Liver (tissue), 9 donors: ENCODE measurements around the gene VWF. TPM values are rescaled to one million over a fixed set of nuclear protein-coding genes. Genes with fewer than 3 reads are reported as not detected.

Source experiments
- DNase-seq: peaks from one replicate; pipeline ENCODE4 v3.0.0-alpha.2; 2017; ENCODE audit warnings: low spot score
- H3K27ac ChIP-seq, 2 donors: one replicate each; pipeline ENCODE4 v1.7.0; 2013; ENCODE audit warnings: inconsistent platforms in 2 of 2, low read length in 2 of 2, control low read depth in 1 of 2, low read depth in 1 of 2, mild to moderate bottlenecking in 1 of 2
- H3K27me3 ChIP-seq, 4 donors: one replicate each; pipeline versions ENCODE4 v1.6.1 to v1.7.0; 2013; ENCODE audit warnings: low read length in 3 of 4, inconsistent platforms in 1 of 4, mild to moderate bottlenecking in 1 of 4, moderate library complexity in 1 of 4; ENCODE audit not compliant: control insufficient read depth in 4 of 4, insufficient read depth in 4 of 4
- H3K36me3 ChIP-seq, 4 donors: one replicate each; pipeline versions ENCODE4 v1.6.1 to v1.7.0; 2013; ENCODE audit warnings: low read length in 3 of 4, mild to moderate bottlenecking in 3 of 4, low read depth in 1 of 4, moderate library complexity in 1 of 4; ENCODE audit not compliant: control insufficient read depth in 4 of 4, insufficient read depth in 3 of 4
- H3K4me1 ChIP-seq, 4 donors: one replicate each; pipeline versions ENCODE4 v1.6.1 to v1.7.0; 2013; ENCODE audit warnings: low read length in 3 of 4, mild to moderate bottlenecking in 3 of 4, moderate library complexity in 1 of 4; ENCODE audit not compliant: control insufficient read depth in 4 of 4, insufficient read depth in 4 of 4
- H3K4me3 ChIP-seq, 3 donors: one replicate each; pipeline versions ENCODE4 v1.6.1 to v1.7.0; 2013; ENCODE audit warnings: low read length in 3 of 3, control low read depth in 1 of 3, low read depth in 1 of 3, mild to moderate bottlenecking in 1 of 3
- H3K9ac ChIP-seq, 2 donors: one replicate each; pipeline ENCODE4 v1.7.0; 2013; ENCODE audit warnings: low read length in 2 of 2, mild to moderate bottlenecking in 2 of 2, moderate library complexity in 2 of 2, control low read depth in 1 of 2, low read depth in 1 of 2
- H3K9me3 ChIP-seq, 4 donors: one replicate each; pipeline versions ENCODE4 v1.6.1 to v1.7.0; 2013; ENCODE audit warnings: low read length in 3 of 4; ENCODE audit not compliant: control insufficient read depth in 4 of 4
- ATF3 ChIP-seq: IDR thresholded peaks from 2 replicates; pipeline ENCODE4 v1.6.1; 2016; ENCODE audit warnings: antibody characterized with exemption
- CTCF ChIP-seq: fragments of 150-350 bp; IDR thresholded peaks from 2 replicates; pipeline ENCODE4 v1.5.1; 2017; ENCODE audit warnings: improper control_type of control experiment, low read depth, low read length; ENCODE audit not compliant: missing input control
- EGR1 ChIP-seq, 2 donors: IDR thresholded peaks; 2 replicates each; pipeline ENCODE4 v1.6.1; 2016 to 2018; ENCODE audit warnings: antibody characterized with exemption in 2 of 2, low read depth in 2 of 2
- FOXA1 ChIP-seq: IDR thresholded peaks from 2 replicates; pipeline ENCODE4 v1.6.1; 2016; ENCODE audit warnings: antibody characterized with exemption
- FOXA2 ChIP-seq: IDR thresholded peaks from 2 replicates; pipeline ENCODE4 v1.6.1; 2016; ENCODE audit warnings: antibody characterized with exemption
- GABPA ChIP-seq, 2 donors: IDR thresholded peaks in 1 of 2; conservative IDR thresholded peaks in 1 of 2; 2 replicates each; pipeline ENCODE4 v1.6.1; 2016; ENCODE audit warnings: antibody characterized with exemption in 2 of 2, mild to moderate bottlenecking in 1 of 2, moderate library complexity in 1 of 2
- HNF4A ChIP-seq, 2 donors: conservative IDR thresholded peaks; 2 replicates each; pipeline ENCODE4 v1.6.1; 2016; ENCODE audit warnings: antibody characterized with exemption in 2 of 2, mild to moderate bottlenecking in 2 of 2
- HNF4G ChIP-seq: IDR thresholded peaks from 2 replicates; pipeline ENCODE4 v1.6.1; 2016; ENCODE audit warnings: antibody characterized with exemption
- JUND ChIP-seq, 2 donors: IDR thresholded peaks; 2 replicates each; pipeline ENCODE4 v1.6.1; 2016; ENCODE audit warnings: antibody characterized with exemption in 2 of 2
- MAX ChIP-seq: IDR thresholded peaks from 2 replicates; pipeline ENCODE4 v1.6.1; 2016; ENCODE audit warnings: antibody characterized with exemption
- NR2F2 ChIP-seq: IDR thresholded peaks from 2 replicates; pipeline ENCODE4 v1.6.1; 2016; ENCODE audit warnings: antibody characterized with exemption
- RAD21 ChIP-seq, 2 donors: IDR thresholded peaks; 2 replicates each; pipeline ENCODE4 v1.6.1; 2016; ENCODE audit warnings: antibody characterized with exemption in 2 of 2, mild to moderate bottlenecking in 2 of 2
- REST ChIP-seq: IDR thresholded peaks from 2 replicates; pipeline ENCODE4 v1.6.1; 2016; ENCODE audit warnings: antibody characterized with exemption, mild to moderate bottlenecking
- RXRA ChIP-seq, 2 donors: IDR thresholded peaks; 2 replicates each; pipeline ENCODE4 v1.6.1; 2017 to 2018; ENCODE audit warnings: antibody characterized with exemption in 2 of 2, mild to moderate bottlenecking in 1 of 2
- SP1 ChIP-seq: IDR thresholded peaks from 2 replicates; pipeline ENCODE4 v1.6.1; 2018; ENCODE audit warnings: antibody characterized with exemption, mild to moderate bottlenecking
- TAF1 ChIP-seq: conservative IDR thresholded peaks from 2 replicates; pipeline ENCODE4 v1.6.1; 2016; ENCODE audit warnings: antibody characterized with exemption, mild to moderate bottlenecking
- YY1 ChIP-seq: IDR thresholded peaks from 2 replicates; pipeline ENCODE4 v1.6.1; 2016; ENCODE audit warnings: antibody characterized with exemption, mild to moderate bottlenecking
- ZBTB33 ChIP-seq: IDR thresholded peaks from 2 replicates; pipeline ENCODE4 v1.6.1; 2016; ENCODE audit warnings: antibody characterized with exemption
- WGBS: extraction: QIAGEN DNeasy Blood & Tissue Kit; methylation state at CpG from one replicate; pipeline ENCODE4 v1.1.7; 2013; 5-methylcytosine and 5-hydroxymethylcytosine counted together
- polyA plus RNA-seq, 2 donors: library from polyadenylated mRNA; stranded (reverse) in 1 of 2; unstranded in 1 of 2; fragments of 200-250 nt in 1 of 2; fragments of >200 nt in 1 of 2; fragmentation: Nextera tagmentation in 1 of 2; extraction: Ambion mirVana in 1 of 2; gene quantifications; one replicate each; pipeline versions ENCODE4 v1.2.1 to v1.2.3, GENCODE V29; 2013 to 2015
- total RNA-seq, 2 donors: library from RNA; depleted of rRNA; stranded (reverse); fragments of >200 nt; gene quantifications; one replicate each; pipeline ENCODE4 v1.2.3, GENCODE V29; 2014
- donor health status: healthy.
- donor health status: healthy.
- donor health status: healthy.
- donor health status: healthy.
- donor health status: healthy.

The VWF gene
- total and polyA plus RNA-seq, 4 donors: 2.1 to 10.8 (median 4.0) TPM

GRCh38 chr12:5908251-5908650 is 216.2 kb downstream of the VWF start:
- Histone ChIP-seq H3K9me3 (no peaks in the 10 kb centered on the region), H3K27ac (no peak overlapping the region), H3K9ac (no peak overlapping the region), H3K4me1 (no peaks in the 10 kb centered on the region), H3K27me3 (peaks cover 0 to 3% (median 0%) of the 10 kb centered on the region in 4 donors), H3K4me3 (no peak overlapping the region), H3K36me3 (no peaks in the 10 kb centered on the region)
- DNase-seq: no peak
- TF ChIP-seq YY1: no peak
- TF ChIP-seq NR2F2: no peak
- TF ChIP-seq CTCF: no peak
- TF ChIP-seq FOXA1: no peak
- TF ChIP-seq HNF4G: no peak
- TF ChIP-seq ATF3: no peak
- TF ChIP-seq TAF1: no peak
- no peak for TF ChIP-seq HNF4A (conservative IDR thresholded peaks at IDR 0.05)
- TF ChIP-seq REST: no peak
- no peak for TF ChIP-seq ZBTB33
- no peak for TF ChIP-seq JUND (IDR thresholded peaks at IDR 0.05)
- no peak for TF ChIP-seq GABPA (IDR thresholded peaks at IDR 0.05 in 1 of 2, conservative IDR thresholded peaks at IDR 0.05 in 1 of 2)
- TF ChIP-seq RXRA (IDR thresholded peaks at IDR 0.05): no peak
- TF ChIP-seq RAD21 (IDR thresholded peaks at IDR 0.05): no peak
- no peak for TF ChIP-seq EGR1 (IDR thresholded peaks at IDR 0.05; ENCODE audit: low read depth in 2 of 2)
- TF ChIP-seq SP1: no peak
- no peak for TF ChIP-seq MAX
- no peak for TF ChIP-seq FOXA2
- WGBS: 81% methylated on average over 7 of the region's 7 CpGs

- Histone ChIP-seq H3K9me3 (no peaks in the 10 kb centered on the region), H3K4me1 (no peaks in the 10 kb centered on the region), H3K36me3 (no peaks in the 10 kb centered on the region), H3K27me3 (peaks cover 0 to 3% (median 0%) of the 10 kb centered on the region in 4 donors), H3K9ac (no peak overlapping the region), H3K27ac (no peak overlapping the region), H3K4me3 (no peak overlapping the region)
- 75% methylated on average over 10 of the region's 10 CpGs for WGBS
- DNase-seq: no peak
- TF ChIP-seq ZBTB33: no peak
- no peak for TF ChIP-seq YY1
- no peak for TF ChIP-seq HNF4G
- no peak for TF ChIP-seq ATF3
- TF ChIP-seq CTCF: no peak
- no peak for TF ChIP-seq EGR1 (IDR thresholded peaks at IDR 0.05; ENCODE audit: low read depth in 2 of 2)
- TF ChIP-seq FOXA1: no peak
- no peak for TF ChIP-seq FOXA2
- TF ChIP-seq HNF4A (conservative IDR thresholded peaks at IDR 0.05): no peak
- TF ChIP-seq NR2F2: no peak
Observed at GRCh38 chr12:5907807-5908206, 216.7 kb downstream of the VWF start.
